Measurements from ENCODE around the gene DENND5A. TPM values are rescaled to one million over a fixed set of nuclear protein-coding genes. Genes with fewer than 3 reads are reported as not detected.

Gene DENND5A
- total RNA-seq, 1 experiment from 2014 or later = 37.7 TPM

GRCh38 chr11:9146477-9146876 lies 118.7 kb downstream of the DENND5A start:
- intact Hi-C loops (cut with micrococcal nuclease) = no loop called here
- Histone ChIP-seq H3K36me3 (ENCODE audit: low read depth, low read length) (peaks cover 41% of the 10 kb centered on the region), H3K79me2 (ENCODE audit: low read length) (no peaks in the 10 kb centered on the region), H3K4me1 (ENCODE audit: insufficient read depth, low read length) (peaks cover 23% of the 10 kb centered on the region), H3K27ac (ENCODE audit: low read length) (no peak overlapping the region), H3K27me3 (ENCODE audit: low read length) (no peaks in the 10 kb centered on the region), H3K4me2 (ENCODE audit: low read length) (no peak overlapping the region), H4K20me1 (ENCODE audit: low read length) (no peaks in the 10 kb centered on the region), H3K9me3 (ENCODE audit: low read length) (no peaks in the 10 kb centered on the region), H3K4me3 (ENCODE audit: low read length) (no peak overlapping the region), H2AFZ (ENCODE audit: low read length) (no peak overlapping the region), H3F3A (ENCODE audit: low read length, unreplicated experiment) (no peaks in the 10 kb centered on the region), H3K9me2 (replicated peaks; ENCODE audit: low read length) (no peaks in the 10 kb centered on the region), H3K9ac (ENCODE audit: low read length) (no peak overlapping the region)
- ChIA-PET POLR2A (ENCODE audit: unreplicated experiment) (no interaction called here), CTCF (interaction anchor here (1.6 kb wide), 1 partner anchor 131 kb away, joined by 4 read pairs; no protein-coding TSS in a partner anchor)
- TF ChIP-seq EZH2phosphoT487 (IDR thresholded peaks at IDR 0.05; ENCODE audit: borderline replicate concordance, low read length) (no peak), EZH2 (IDR thresholded peaks at IDR 0.05; ENCODE audit: low read length, unreplicated experiment) (no peak), CTCF (conservative IDR thresholded peaks at IDR 0.05; ENCODE audit: low read depth, low read length) (no peak)
- BruUV-seq (replicated peaks) = no TSS peak
- DNase-seq (no peak), ATAC-seq (no peak)

GRCh38 chr11:9145283-9145682 lies 119.9 kb downstream of the DENND5A start:
- Histone ChIP-seq H2AFZ (ENCODE audit: low read length) (no peak overlapping the region), H3K9me2 (replicated peaks; ENCODE audit: low read length) (no peaks in the 10 kb centered on the region), H3K4me3 (ENCODE audit: low read length) (no peak overlapping the region), H3K4me1 (ENCODE audit: insufficient read depth, low read length) (peaks cover 11% of the 10 kb centered on the region), H4K20me1 (ENCODE audit: low read length) (no peaks in the 10 kb centered on the region), H3K9me3 (ENCODE audit: low read length) (no peaks in the 10 kb centered on the region), H3K27me3 (ENCODE audit: low read length) (no peaks in the 10 kb centered on the region), H3K36me3 (ENCODE audit: low read depth, low read length) (peaks cover 41% of the 10 kb centered on the region), H3F3A (ENCODE audit: low read length, unreplicated experiment) (no peaks in the 10 kb centered on the region), H3K27ac (ENCODE audit: low read length) (no peak overlapping the region), H3K9ac (ENCODE audit: low read length) (no peak overlapping the region), H3K4me2 (ENCODE audit: low read length) (no peak overlapping the region), H3K79me2 (ENCODE audit: low read length) (no peaks in the 10 kb centered on the region)
- BruUV-seq (replicated peaks) = no TSS peak
- intact Hi-C loops (cut with micrococcal nuclease) = no loop called here
- CTCF ChIA-PET = no interaction called here
- DNase-seq (no peak), ATAC-seq (no peak)
- POLR2A ChIA-PET (ENCODE audit: unreplicated experiment) = no interaction called here
- TF ChIP-seq EZH2 (IDR thresholded peaks at IDR 0.05; ENCODE audit: low read length, unreplicated experiment) (no peak), EZH2phosphoT487 (IDR thresholded peaks at IDR 0.05; ENCODE audit: borderline replicate concordance, low read length) (no peak), CTCF (conservative IDR thresholded peaks at IDR 0.05; ENCODE audit: low read depth, low read length) (no peak)

- DNase-seq (peak; percentile 71), ATAC-seq (no peak)
- POLR2A ChIA-PET (ENCODE audit: unreplicated experiment) = no interaction called here
- H3K27me3 ChIP-seq (ENCODE audit: low read length) = no peaks in the 10 kb centered on the region
- H2AFZ ChIP-seq (ENCODE audit: low read length) = no peak overlapping the region
- CTCF ChIA-PET = no interaction called here
- H3K36me3 ChIP-seq (ENCODE audit: low read depth, low read length) = peaks cover 43% of the 10 kb centered on the region
- no TSS peak for BruUV-seq (replicated peaks)
- H3K9me2 ChIP-seq (replicated peaks; ENCODE audit: low read length) = no peaks in the 10 kb centered on the region
- H3K9me3 ChIP-seq (ENCODE audit: low read length) = no peaks in the 10 kb centered on the region
- no peak overlapping the region for H3K4me3 ChIP-seq (ENCODE audit: low read length)
- H3K4me2 ChIP-seq (ENCODE audit: low read length) = no peak overlapping the region
- H3K27ac ChIP-seq (ENCODE audit: low read length) = no peak overlapping the region
- H3F3A ChIP-seq (ENCODE audit: low read length, unreplicated experiment) = no peaks in the 10 kb centered on the region
- no peaks in the 10 kb centered on the region for H3K79me2 ChIP-seq (ENCODE audit: low read length)
- no peaks in the 10 kb centered on the region for H4K20me1 ChIP-seq (ENCODE audit: low read length)
- intact Hi-C loops (cut with micrococcal nuclease) = no loop called here
- peaks cover 13% of the 10 kb centered on the region for H3K4me1 ChIP-seq (ENCODE audit: insufficient read depth, low read length)
- TF ChIP-seq EZH2 (IDR thresholded peaks at IDR 0.05; ENCODE audit: low read length, unreplicated experiment) = no peak
- TF ChIP-seq EZH2phosphoT487 (IDR thresholded peaks at IDR 0.05; ENCODE audit: borderline replicate concordance, low read length) = no peak
- no peak for TF ChIP-seq CTCF (conservative IDR thresholded peaks at IDR 0.05; ENCODE audit: low read depth, low read length)
- no peak overlapping the region for H3K9ac ChIP-seq (ENCODE audit: low read length)
These were observed 120.3 kb downstream of the DENND5A start for GRCh38 chr11:9144828-9145227.

Measured in PC-3 (cell line).